ENCODE results near the gene ADAMTS8.
A peak's percentile ranks its signal among the peaks of the same experiment; 100 is the strongest.

ADAMTS8 gene

GRCh38 chr11:130397780-130398179, 30.6 kb downstream of the ADAMTS8 start:
- H3K4me1 Mint-ChIP-seq: peaks cover 40% of the 10 kb centered on the region
- H3K27me3 Mint-ChIP-seq (ENCODE audit: low read depth): peaks cover 28% of the 10 kb centered on the region
- peak overlapping the region in 2 of 3 experiments; percentile 4 to 21 for H3K27ac Mint-ChIP-seq
- H3K9me3 Mint-ChIP-seq: peaks cover 3% of the 10 kb centered on the region
- no peaks in the 10 kb centered on the region for H3K36me3 Mint-ChIP-seq (ENCODE audit: low read depth)
- no peak overlapping the region for H3K4me3 Mint-ChIP-seq
- TF ChIP-seq CTCF (IDR thresholded peaks at IDR 0.05; ENCODE audit: unreplicated experiment in 3 of 3): no peak

GRCh38 chr11:130396965-130397364, 31.4 kb downstream of the ADAMTS8 start:
- Mint-ChIP-seq H3K27me3 (ENCODE audit: low read depth) (peaks cover 34% of the 10 kb centered on the region), H3K4me1 (peaks cover 37% of the 10 kb centered on the region), H3K36me3 (ENCODE audit: low read depth) (no peaks in the 10 kb centered on the region), H3K27ac (peak overlapping the region in 1 of 3 experiments; percentile 21), H3K4me3 (no peak overlapping the region), H3K9me3 (peaks cover 3% of the 10 kb centered on the region)
- no peak for TF ChIP-seq CTCF (IDR thresholded peaks at IDR 0.05; ENCODE audit: unreplicated experiment in 3 of 3)

GRCh38 chr11:130394615-130395014, 33.8 kb downstream of the ADAMTS8 start:
- Mint-ChIP-seq H3K27me3 (ENCODE audit: low read depth) (peaks cover 36% of the 10 kb centered on the region), H3K9me3 (peaks cover 3% of the 10 kb centered on the region), H3K27ac (no peak overlapping the region), H3K4me1 (peaks cover 27% of the 10 kb centered on the region), H3K4me3 (no peak overlapping the region), H3K36me3 (ENCODE audit: low read depth) (no peaks in the 10 kb centered on the region)
- TF ChIP-seq CTCF (IDR thresholded peaks at IDR 0.05; ENCODE audit: unreplicated experiment in 3 of 3): no peak

GRCh38 chr11:130391711-130392110, 36.7 kb downstream of the ADAMTS8 start:
- Mint-ChIP-seq H3K27me3 (ENCODE audit: low read depth) (peaks cover 37% of the 10 kb centered on the region), H3K27ac (no peak overlapping the region), H3K36me3 (ENCODE audit: low read depth) (no peaks in the 10 kb centered on the region), H3K9me3 (peaks cover 3% of the 10 kb centered on the region), H3K4me1 (peaks cover 37% of the 10 kb centered on the region), H3K4me3 (no peak overlapping the region)
- no peak for TF ChIP-seq CTCF (IDR thresholded peaks at IDR 0.05; ENCODE audit: unreplicated experiment in 3 of 3)

- peaks cover 30% of the 10 kb centered on the region for H3K27me3 Mint-ChIP-seq (ENCODE audit: low read depth)
- no peaks in the 10 kb centered on the region for H3K9me3 Mint-ChIP-seq
- peak overlapping the region in 2 of 3 experiments; percentile 15 to 37 for H3K27ac Mint-ChIP-seq
- H3K4me1 Mint-ChIP-seq: peaks cover 38% of the 10 kb centered on the region
- TF ChIP-seq CTCF (IDR thresholded peaks at IDR 0.05; ENCODE audit: unreplicated experiment in 3 of 3): peak; percentile 39 to 52 (median 48)
- H3K36me3 Mint-ChIP-seq (ENCODE audit: low read depth): no peaks in the 10 kb centered on the region
- H3K4me3 Mint-ChIP-seq: no peak overlapping the region
These were observed 38.2 kb downstream of the ADAMTS8 start for GRCh38 chr11:130390071-130390758.
